GM13977 (cell line): Measurements from ENCODE around the gene TMEM82.

ENCODE experiments used
- DNase-seq: peaks from one replicate; pipeline ENCODE4 v3.0.0; 2012; ENCODE audit warnings: low spot score
- CTCF ChIP-seq: IDR thresholded peaks from 2 replicates; pipeline ENCODE4 v1.5.1; 2012; ENCODE audit warnings: mild to moderate bottlenecking, control low read depth; ENCODE audit not compliant: insufficient read depth; ENCODE audit errors: extremely low read depth, missing control alignments
- in situ Hi-C: fragments of 300-500 bp; cut with MboI; formaldehyde crosslinking; loops from one replicate; pipeline ENCODE4 v1.12.0; 2022; ENCODE audit warnings: low sequenced_read_pairs, low pct_unique_long_range_greater_than_20kb, mixed read lengths, inconsistent platforms; ENCODE audit not compliant: unreplicated experiment

Gene TMEM82

GRCh38 chr1:15748264-15748663 lies 6.0 kb downstream of the TMEM82 start:
- no peak for TF ChIP-seq CTCF
- in situ Hi-C loops = no loop called here
- DNase-seq = no peak

- no peak for DNase-seq
- no peak for TF ChIP-seq CTCF
- in situ Hi-C loops = no loop called here
Measured at GRCh38 chr1:15748690-15749398, 6.5 kb downstream of the TMEM82 start.

GRCh38 chr1:15749399-15750291 lies 7.3 kb downstream of the TMEM82 start:
- no peak for DNase-seq
- no peak for TF ChIP-seq CTCF
- in situ Hi-C loops = no loop called here

GRCh38 chr1:15750924-15751323 lies 8.6 kb downstream of the TMEM82 start:
- TF ChIP-seq CTCF = no peak
- no peak for DNase-seq
- in situ Hi-C loops = no loop called here

- DNase-seq = no peak
- in situ Hi-C loops = no loop called here
- no peak for TF ChIP-seq CTCF
Measured at GRCh38 chr1:15751717-15752116, 9.4 kb downstream of the TMEM82 start.

- no peak for DNase-seq
- in situ Hi-C loops = no loop called here
- TF ChIP-seq CTCF = no peak
Measured at GRCh38 chr1:15753776-15754175, 11.5 kb downstream of the TMEM82 start.
